Stimulated activated CD8-positive, alpha-beta memory T cell treated with anti-CD3 and anti-CD28 coated beads, Interleukin-7, amount 100 ng/mL, for 4 hours (primary cell): ENCODE measurements around the gene TM9SF3.

Experiments
- DNase-seq, 2 donors: peaks; one replicate each; pipeline ENCODE4 v3.0.0-alpha.2; 2020; ENCODE audit warnings: low read depth in 2 of 2

Gene TM9SF3

GRCh38 chr10:96511044-96511945 is 75.5 kb downstream of the TM9SF3 start:
- no peak for DNase-seq

GRCh38 chr10:96509017-96509641 is 77.7 kb downstream of the TM9SF3 start:
- no peak for DNase-seq

DNA sequence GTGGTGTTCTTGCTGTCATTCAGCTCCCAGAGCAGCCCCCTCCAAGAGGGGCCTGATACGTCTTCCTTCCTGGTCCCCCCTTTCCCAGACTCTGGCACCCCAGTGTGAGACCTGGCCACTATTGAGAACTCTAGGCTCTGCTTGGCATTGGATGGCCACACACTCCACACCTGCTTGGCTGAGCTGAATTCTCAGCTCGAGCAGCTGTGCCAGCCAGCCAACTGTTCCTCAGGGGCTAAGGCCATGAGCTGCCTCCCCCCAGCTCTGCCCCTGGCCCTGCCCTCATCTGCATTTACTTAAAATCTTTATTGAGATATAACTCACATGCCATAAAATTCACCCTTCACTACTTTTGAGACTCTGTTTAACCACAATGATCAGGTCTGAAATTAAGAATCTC is 79.8 kb downstream of the TM9SF3 start:
- DNase-seq: no peak

GRCh38 chr10:96505150-96506136 is 81.4 kb downstream of the TM9SF3 start:
- DNase-seq: no peak

DNA sequence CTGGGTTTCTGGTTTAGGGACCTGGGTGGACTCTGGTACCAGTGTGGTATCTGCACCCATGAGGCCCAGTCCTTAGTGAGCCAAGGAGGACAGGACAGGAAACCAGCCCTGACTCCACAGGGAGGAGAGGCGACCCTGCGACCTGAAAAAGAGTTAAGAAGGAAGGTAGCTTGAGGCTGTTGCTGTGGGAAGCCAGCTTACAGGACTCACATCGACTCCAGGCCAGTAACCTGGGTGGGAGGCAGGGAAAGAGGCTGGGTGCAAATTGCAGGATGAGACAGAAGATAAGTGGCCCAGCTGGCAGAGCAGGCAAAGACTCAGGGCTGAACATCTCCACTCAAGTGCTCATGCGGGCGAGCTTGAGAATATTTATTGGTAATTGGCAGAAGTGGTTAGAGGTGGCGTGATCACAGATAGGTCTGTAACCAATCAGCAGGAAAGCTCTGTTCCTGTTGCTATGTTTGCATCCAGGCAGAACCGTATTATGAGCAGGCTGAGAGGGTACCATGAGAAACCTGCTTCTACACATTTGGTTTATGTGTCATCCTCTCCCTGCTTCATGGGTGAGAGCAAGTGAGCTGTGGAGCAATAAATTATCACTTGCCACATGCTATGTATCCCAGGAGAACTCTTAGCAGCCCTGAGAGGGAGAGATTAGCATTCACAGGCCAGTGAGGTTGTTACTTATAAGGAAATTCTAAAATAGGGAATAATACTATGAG is 84.1 kb downstream of the TM9SF3 start:
- no peak for DNase-seq

GRCh38 chr10:96501985-96502384 is 84.8 kb downstream of the TM9SF3 start:
- no peak for DNase-seq

DNA sequence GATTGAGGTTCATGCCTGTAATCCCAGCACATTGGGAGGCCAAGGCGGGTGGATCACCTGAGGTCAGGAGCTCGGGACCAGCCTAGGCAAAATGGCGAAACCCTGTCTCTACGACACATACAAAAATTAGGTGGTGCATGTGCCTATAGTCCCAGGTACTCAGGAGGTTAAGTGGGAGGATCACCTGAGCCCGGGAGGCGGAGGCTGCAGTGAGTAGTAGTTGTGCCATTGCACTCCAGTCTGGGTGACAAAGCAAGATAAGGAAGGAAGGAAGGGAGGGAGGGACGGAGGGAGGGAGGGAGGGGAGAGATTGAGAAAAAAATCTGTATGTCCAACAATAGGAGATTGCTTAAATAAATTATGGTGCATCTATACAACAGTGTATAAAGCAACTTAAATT is 86.3 kb downstream of the TM9SF3 start:
- DNase-seq: no peak

DNA sequence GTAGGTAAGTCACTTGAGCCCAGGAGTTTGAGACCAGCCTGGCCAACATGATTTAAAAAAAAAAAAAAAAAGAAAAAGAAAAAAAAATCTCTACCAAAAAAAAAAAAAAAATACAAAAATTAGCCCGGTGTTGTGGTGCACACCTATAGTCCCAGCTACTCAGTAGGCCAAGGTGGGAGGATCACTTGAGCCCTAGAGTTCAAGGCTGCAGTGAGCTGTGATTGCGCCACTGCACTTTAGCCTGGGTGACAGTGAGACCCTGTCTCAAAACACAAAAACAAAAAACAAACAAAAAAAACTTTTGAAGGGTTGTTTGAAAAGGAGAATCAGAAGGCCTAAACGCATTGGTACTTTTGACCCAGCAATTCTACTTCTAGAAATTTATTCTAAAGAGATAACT is 86.8 kb downstream of the TM9SF3 start:
- no peak for DNase-seq

- no peak for DNase-seq
These were observed 89.4 kb downstream of the TM9SF3 start for GRCh38 chr10:96497391-96497790.

DNA sequence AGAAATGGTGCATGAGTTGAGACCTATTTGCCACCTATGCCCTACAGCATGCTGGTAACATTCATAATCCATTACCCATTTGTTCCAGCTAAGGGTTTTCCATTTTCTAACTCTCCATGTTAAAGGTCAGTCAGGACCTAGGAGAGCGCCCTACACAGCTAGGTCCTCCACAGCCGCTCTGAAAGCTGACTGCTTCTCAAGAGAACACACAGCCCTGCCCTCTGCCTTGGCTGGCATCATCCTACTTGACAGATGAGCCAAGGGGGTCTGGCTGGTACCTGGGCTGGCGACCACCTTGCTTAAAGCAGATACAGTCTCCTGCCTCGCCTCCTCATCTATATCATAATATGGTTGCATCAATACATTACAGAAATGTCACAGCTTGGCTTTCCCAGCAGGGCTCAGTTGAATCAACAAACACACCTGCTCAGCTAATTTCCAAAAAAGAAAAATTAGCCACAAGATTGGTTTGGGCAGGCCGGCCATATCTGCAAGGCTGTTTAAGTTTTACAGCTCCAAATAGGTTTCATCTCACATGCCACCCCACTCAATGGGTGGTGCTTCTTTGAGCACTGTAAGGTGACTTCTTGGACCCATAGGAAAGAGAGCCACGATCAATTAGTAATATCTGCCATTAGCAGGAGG is 90.4 kb downstream of the TM9SF3 start:
- DNase-seq: no peak

DNA sequence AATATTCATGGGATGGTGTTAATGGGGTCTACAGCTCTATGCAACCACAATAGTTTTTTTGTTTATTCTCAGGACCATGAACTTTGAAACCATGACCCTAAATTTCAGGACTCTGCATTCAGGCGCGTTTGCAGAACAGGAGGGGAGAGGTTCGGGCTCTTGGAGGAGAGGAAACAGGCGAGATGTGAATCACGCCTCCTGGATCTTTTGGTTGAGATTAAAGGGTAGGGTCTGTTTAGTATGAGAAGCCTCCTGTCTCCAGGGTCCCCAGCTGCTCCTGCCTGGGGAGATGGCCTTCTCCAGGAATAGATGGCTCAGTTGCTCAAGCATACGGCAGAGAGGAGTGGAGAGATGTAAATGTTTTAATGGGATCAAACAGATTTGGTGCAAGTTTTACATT is 91.3 kb downstream of the TM9SF3 start:
- DNase-seq: no peak

- DNase-seq: no peak
These were observed 92.1 kb downstream of the TM9SF3 start for GRCh38 chr10:96494694-96495093.

DNA sequence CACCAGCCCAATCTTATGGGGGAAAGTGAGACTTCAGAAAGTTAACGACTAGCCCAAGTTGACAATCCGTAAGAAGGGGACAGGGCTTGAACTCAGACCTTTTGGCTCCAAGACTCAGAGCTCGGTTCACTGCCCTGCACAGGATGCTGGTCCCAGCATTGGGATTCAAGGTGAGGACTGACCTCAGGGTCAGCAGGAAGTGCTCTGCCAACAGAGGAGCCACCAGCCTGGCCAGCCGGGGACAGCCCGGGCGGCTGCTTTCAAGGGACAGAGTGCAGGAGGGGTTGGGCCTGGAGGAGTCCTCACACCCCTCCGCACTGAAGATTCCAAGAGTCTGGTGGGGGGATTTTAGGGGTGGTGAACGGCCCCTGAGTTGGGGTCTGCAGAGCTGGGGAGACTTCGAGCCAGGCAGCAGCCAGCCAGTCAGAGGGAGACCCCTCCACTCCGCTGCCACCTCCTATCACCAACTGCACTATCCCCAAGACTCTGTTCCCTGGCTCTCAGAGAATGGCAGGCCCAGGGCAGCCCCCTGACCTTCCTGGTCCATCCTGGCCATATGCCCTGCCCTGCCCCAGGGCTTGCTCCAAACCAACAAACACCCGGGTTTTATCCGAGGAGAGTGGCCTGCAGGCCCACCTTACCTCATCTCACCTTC is 92.8 kb downstream of the TM9SF3 start:
- DNase-seq: no peak

- DNase-seq: no peak
These were observed 93.6 kb downstream of the TM9SF3 start for GRCh38 chr10:96493254-96493653.

DNA sequence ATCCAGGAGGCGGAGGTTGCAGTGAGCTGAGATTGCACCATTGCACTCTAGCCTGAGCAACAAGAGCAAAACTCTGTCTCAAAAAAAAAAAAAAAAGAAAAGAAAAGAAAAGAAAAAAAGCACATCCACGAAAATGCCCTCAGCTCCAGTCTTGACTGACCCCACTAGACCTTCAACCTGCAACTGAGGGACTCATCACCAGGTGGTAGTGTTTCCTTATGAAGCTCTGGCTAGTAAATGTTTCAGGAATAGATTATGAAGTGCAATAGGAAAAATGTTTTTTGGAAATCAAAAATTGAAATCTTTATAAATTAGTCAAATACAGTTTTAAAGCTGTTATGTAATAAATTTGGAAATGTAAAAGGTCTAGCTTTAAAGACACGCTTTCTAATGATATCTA is 95.5 kb downstream of the TM9SF3 start:
- no peak for DNase-seq

- DNase-seq: no peak
These were observed 98.5 kb downstream of the TM9SF3 start for GRCh38 chr10:96488161-96488935.

DNA sequence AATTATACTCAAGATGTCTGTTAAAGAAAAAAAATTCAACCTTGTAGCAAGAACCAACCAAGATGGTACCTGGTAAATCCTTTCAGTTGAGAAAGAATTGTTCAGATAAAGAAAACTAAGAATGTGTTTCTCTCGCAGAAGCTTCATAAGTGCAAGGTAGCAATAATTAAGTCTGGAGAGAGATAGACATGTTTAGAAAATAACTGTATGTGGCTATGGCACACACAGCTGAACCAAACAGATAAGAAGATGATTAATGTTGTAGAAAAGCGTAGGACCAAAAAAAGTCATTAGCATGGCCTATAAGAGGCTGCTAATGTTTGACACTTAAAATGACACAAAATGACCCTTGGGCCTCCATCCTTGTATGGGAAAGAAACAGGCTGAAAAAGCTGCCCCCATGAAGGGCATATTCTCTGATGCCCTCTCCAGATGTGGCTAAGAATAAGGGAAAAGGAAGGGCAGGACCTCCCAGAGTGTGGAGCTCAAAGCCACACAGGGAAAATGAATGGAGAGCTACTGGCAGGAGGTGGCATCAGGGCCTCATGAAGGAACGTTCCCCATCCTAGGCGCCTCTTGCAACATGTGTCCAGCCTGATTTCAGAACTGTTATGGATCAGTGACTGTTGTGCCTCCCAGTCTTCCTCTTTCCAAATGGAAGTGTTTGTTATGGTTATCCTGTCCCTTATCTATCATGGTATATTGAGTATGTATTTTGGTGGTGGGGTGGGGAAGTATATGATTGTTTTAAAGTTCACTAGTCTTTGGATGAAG is 103.8 kb downstream of the TM9SF3 start:
- DNase-seq: no peak

- DNase-seq: no peak
These were observed 108.5 kb downstream of the TM9SF3 start for GRCh38 chr10:96478355-96478754.

DNA sequence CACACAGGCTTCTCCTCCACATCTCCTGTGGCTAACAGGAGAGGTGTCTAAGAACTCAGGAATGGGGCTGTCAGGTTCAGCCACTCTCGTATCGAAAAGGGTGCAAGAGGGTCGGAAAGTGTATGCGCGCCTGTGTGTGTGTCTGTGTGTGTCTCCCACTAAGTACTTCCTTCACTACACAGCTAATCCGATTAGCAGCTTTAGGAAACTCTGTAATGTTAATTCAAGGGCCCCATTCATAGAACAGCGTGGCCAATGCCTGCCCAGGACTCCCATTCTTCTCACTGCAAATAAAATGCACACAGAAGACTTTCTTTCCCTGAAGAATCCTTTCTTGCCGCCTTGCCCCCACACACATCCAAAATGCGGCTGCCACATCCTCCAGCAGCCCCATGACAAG is 112.9 kb downstream of the TM9SF3 start:
- no peak for DNase-seq
